Breast epithelium (tissue), 3 donors: ENCODE results near the gene MAML3.

ENCODE experiments used
- POLR2A ChIP-seq: fragments of 450-650 bp; IDR thresholded peaks from one replicate; pipeline ENCODE4 v1.6.1; 2016; ENCODE audit warnings: antibody characterized with exemption, mild to moderate bottlenecking, moderate library complexity
- POLR2AphosphoS5 ChIP-seq, 3 donors: sonication (generic); formaldehyde crosslinking; IDR thresholded peaks; one replicate each; pipeline ENCODE4 v1.6.1; 2017; ENCODE audit warnings: antibody characterized with exemption in 3 of 3
- TF ChIP-seq, protein P1 (sequence below), 3 donors: fragments of 450-650 bp; IDR thresholded peaks; one replicate each; pipeline ENCODE4 v1.5.1; 2016 to 2017; ENCODE audit warnings: antibody characterized with exemption in 3 of 3, mild to moderate bottlenecking in 3 of 3, moderate library complexity in 3 of 3

GRCh38 chr4:139853309-139853708, 300.7 kb downstream of the MAML3 start:
- no peak for TF ChIP-seq POLR2A
- TF ChIP-seq POLR2AphosphoS5 (IDR thresholded peaks at IDR 0.05) = no peak
- TF ChIP-seq, protein P1, sequence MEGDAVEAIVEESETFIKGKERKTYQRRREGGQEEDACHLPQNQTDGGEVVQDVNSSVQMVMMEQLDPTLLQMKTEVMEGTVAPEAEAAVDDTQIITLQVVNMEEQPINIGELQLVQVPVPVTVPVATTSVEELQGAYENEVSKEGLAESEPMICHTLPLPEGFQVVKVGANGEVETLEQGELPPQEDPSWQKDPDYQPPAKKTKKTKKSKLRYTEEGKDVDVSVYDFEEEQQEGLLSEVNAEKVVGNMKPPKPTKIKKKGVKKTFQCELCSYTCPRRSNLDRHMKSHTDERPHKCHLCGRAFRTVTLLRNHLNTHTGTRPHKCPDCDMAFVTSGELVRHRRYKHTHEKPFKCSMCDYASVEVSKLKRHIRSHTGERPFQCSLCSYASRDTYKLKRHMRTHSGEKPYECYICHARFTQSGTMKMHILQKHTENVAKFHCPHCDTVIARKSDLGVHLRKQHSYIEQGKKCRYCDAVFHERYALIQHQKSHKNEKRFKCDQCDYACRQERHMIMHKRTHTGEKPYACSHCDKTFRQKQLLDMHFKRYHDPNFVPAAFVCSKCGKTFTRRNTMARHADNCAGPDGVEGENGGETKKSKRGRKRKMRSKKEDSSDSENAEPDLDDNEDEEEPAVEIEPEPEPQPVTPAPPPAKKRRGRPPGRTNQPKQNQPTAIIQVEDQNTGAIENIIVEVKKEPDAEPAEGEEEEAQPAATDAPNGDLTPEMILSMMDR (IDR thresholded peaks at IDR 0.05) = no peak
